NCI-H128 (cell line): ENCODE results near the gene RNPC3.

Experiments
- DNase-seq: peaks from one replicate; lab custom pipeline; 2025; ENCODE audit not compliant: unreplicated experiment; lab: John Stamatoyannopoulos, UW

The RNPC3 gene, protein sequence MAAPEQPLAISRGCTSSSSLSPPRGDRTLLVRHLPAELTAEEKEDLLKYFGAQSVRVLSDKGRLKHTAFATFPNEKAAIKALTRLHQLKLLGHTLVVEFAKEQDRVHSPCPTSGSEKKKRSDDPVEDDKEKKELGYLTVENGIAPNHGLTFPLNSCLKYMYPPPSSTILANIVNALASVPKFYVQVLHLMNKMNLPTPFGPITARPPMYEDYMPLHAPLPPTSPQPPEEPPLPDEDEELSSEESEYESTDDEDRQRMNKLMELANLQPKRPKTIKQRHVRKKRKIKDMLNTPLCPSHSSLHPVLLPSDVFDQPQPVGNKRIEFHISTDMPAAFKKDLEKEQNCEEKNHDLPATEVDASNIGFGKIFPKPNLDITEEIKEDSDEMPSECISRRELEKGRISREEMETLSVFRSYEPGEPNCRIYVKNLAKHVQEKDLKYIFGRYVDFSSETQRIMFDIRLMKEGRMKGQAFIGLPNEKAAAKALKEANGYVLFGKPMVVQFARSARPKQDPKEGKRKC

DNA sequence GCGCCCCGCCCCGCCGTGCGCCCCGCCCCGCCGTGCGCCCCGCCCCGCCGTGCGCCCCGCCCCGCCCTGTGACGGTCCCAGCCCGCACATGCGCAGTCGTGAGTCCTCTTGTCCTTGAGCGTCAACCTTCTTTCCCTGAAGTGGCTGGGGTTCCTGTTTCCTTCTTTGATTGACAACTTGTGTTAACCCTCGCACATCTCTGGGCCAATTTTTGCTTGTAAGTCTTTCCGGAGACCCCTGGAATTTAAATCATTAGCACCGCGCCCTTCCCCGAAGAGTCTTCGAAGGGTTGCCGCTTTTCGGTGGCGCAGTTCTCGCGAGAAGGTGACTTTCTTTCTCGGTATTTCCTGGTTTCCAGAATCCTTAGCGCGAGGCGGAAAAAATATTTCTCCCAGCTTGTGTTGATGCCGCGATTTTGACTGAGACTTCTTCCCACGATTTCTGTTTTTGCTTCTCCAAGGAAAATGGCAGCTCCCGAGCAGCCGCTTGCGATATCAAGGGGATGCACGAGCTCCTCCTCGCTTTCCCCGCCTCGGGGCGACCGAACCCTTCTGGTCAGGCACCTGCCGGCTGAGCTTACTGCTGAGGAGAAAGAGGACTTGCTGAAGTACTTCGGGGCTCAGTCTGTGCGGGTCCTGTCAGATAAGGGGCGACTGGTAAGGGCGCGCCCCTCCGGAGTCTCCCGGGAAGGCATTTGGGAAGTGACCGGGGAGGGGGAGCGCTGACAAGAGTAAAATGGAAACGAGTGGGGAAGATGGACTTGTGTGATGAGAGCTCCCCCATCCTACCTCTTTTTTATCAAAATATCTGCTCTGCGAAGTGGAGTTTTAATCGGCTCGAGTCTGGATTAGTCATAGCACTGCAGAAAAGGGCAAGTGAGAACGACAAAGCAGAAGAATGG is at the start of gene RNPC3:
TSS of gene RNPC3 (plus strand) at position 93 of the 901 bp plus-strand sequence. CDS start at position 465, 372 bp downstream.
- DNase-seq, result peak; percentile 69

DNA sequence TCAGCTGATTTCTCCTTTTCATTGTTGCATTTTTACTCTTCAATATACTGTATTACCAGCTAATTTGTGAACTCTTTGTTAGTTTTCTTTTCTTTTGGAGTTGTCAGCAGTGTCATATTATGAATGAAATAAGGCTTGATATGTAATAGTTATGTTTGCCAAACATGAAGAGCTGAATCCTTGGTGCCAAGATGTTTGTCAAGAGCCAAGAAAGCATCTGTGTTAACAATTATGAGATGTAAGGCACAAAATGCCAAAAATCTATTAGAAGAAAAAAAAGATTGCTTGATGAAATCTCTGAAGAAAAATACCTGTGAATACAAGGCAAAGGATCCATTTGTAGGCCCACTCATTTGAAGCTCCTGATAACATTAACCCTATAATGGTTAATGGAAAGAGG is 48.4 kb upstream of the RNPC3 start:
- DNase-seq, result no peak

DNA sequence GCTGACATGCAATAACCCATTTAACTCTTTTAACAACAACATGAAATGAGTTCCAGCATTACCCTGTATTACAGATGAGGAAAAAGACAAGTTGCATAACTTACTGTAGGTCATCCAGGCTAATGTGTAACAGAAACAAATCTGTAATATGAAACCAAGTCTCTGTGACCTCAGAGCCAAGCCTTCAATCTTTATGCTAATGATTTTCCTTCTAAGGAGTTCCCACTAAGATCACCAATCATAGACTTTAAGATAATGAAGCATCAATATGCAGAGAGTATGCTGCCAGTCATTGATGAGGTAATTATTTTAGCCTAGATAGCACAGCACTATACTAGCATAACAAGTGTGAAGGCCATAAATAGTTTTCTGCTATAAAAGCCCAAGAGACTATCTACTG is 35.6 kb upstream of the RNPC3 start:
- no peak for DNase-seq

DNA sequence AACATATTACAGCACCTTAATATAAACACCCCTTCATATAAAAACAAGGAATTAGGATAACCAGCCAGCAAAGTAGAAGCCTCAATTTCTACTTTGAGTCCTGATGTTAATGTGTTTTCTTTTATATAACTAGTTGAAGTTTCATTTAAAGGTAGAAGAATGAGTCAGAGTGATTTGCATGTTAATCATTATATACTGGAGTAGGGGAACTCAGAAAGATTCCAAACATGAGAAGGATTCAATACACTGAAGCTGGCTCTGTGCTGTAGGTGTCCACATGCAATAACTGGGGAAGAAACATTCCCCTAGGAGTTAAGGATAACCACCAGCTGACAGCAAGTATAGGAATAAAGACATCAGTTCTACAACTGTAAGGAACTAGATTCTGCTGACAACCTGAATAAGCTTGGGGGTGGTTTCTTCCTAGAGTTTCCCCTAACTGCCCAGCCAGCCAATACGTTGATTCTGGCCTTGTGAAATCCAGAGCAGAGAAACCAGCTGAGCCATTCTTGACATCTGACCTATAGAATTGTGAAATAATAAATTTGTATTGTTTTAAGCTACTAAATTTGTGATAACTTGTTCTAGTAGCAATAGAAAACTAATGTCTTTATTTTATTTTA is 33.4 kb upstream of the RNPC3 start:
- DNase-seq, result no peak

DNA sequence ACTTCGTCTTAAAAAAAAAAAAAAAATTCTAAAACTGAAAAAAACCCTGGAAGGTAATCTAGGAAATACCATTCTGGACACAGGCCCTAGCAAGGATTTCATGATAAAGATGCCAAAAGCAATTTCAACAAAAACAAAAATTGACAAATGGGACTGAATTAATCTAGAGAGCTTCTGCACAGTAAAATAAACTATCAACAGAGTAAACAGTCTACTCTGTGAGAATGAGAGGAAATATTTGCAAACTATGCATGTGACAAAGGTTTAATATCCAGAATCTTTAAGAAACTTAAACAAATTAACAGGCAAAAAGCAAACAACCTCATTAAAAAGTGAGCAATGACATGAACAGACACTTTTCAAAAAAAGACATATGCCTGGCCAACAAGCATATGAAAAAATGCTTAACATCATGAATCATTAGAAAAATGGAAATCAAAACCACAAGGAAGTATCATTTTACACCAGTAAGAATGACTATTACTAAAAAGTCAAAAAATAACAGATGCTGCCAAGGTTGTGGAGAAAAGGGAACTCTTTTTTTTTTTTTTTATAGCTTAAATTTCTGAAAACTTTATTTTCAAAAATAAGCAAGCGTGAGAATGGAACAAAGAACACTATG is 29.4 kb upstream of the RNPC3 start:
- DNase-seq, result no peak

DNA sequence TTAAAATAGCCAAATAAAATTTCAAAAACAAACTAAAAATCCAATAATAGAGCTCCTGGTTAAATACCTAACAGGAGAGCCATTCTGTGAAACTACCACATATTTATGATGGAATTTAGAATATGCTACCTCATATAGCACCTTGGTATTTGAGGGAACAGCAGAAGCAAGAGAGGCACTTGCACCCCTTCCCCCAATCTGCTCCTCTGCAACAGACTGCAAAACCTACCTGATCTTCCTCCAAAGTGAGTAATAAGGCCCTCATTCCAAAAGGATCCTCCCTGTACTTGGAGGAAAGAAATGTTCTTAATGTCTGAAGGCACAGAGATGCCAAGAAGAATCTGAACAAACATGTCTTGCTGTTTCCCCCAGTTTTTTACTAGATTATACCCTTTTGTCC is 28.1 kb upstream of the RNPC3 start:
- no peak for DNase-seq

DNA sequence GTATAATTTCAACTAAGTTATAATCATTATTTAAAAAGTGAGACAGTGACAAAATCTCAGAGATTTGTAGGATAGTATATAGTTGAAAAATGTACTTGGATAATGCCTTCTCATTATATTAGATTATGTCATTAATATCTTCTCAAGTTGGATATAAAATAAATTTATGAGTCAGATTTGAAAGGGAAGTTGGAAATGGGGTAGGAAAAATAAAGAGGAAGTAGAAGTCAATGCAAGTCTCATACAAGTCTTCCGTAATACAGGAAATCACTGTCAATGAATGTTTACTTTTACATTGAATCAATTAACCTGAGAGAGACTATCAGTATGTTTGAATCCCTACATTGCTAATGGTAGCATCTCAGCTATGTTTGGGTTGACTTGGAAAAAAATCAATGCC is 16.2 kb upstream of the RNPC3 start:
- DNase-seq, result no peak

DNA sequence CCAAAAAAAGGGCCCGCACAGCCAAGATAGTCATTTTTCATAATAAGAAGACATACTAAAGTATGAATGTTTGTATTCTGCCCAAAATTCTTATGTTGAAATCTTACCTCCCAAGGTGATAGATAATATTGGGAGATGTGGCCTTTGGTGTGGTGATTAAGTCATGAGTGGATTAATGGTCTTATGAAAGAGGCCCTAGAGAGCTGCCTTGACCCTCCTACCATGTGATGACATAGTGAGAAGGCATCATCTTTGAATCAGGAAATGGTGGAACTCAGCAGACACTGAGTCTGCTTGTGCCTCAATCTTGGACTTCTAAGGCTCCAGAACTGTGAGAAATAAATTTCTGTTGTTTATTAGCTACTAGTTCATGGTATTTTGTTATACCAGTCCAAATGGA is 11.8 kb upstream of the RNPC3 start:
- no peak for DNase-seq

DNA sequence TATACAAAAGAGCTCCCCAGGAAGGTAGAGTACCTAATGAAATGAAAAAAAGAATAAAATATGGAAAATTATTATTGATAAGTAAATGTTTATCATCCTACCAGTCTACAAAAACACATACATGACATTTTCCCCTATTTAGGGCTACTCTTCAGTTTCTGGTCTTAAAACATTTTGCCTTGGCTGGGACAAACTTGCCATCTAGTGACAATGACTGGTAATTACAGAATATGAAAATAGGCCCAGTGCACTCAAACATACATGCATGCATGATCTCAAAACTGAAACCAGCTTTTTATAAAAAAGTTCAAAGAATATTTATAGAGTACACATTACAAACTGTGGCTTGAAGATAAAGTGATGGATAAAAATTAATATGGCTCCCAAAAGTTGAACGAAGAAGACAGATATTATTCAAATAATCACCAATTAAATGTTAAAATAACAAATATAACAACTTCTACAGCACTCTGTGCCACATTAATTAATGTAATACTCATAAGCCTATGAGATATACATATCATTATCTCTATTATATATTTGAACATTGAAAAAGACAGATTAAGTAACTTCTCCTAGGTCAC is 10.5 kb upstream of the RNPC3 start:
- no peak for DNase-seq

DNA sequence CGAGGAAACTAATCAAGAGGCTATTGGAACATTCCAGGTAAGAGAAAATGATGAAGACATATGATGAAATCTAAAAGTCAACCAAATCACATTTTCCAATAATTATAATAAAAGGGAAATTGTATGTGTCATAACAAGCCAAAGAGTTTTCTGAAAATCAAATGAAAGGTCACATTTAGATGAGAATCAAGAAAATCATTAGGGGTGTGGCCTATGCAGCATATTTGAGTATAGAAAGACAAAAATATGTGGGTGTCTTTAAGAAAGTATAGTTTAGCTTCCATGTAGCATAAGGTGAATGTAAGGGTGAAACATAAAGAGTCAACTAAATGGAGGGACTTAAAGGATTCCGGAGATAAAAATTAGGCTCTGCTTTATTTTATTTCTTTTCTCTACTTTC is 9.2 kb upstream of the RNPC3 start:
- DNase-seq, result no peak

DNA sequence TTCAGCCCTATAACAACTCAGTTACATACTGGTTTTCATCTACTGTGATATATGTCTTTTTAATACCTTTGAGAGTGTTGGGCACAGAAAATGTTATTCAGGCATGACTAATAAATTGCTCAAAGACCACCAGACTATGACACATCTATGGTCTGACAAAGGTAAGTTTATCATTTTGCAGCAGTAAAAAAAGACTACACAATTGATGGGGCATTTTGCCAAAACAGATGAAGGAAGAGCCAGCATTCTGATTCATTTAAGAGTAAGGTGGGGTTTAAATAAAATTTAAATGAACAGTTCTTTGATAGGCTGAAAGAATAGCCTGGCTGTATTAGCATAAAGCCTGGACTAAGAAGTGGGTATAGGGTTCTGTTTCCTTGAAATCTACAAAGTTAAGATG is 8.8 kb upstream of the RNPC3 start:
- DNase-seq, result no peak

DNA sequence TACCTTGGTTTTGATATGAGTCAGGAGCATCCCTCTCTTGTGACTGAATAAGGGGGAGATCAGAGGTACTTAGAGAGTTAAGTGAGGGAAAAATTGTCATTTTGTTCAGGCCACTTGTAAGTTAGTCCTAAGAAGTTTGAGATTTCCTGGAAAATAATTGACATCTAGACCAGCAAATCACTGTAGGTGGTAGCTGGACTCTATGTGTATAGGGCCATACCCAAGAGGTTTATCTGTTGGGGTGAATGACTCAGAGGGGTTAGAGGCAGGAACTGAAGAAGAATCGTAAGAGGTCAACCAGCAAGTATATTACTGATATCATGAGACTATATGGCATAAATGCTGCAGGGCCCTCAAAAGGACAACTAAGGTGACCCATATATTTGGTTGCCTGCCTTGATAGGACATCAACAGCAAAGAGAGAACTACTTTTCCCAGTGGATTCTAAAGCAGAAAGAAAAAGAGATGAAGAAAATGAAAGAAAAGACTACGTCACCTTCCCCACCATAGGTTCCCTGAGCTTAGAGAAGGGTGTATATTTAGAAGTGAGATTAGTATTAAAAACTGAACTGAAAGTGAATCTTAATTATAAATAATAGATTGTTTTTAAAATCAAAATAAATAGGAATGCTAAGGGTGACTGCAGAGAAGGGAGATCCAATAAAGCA is 8.0 kb upstream of the RNPC3 start:
- no peak for DNase-seq

DNA sequence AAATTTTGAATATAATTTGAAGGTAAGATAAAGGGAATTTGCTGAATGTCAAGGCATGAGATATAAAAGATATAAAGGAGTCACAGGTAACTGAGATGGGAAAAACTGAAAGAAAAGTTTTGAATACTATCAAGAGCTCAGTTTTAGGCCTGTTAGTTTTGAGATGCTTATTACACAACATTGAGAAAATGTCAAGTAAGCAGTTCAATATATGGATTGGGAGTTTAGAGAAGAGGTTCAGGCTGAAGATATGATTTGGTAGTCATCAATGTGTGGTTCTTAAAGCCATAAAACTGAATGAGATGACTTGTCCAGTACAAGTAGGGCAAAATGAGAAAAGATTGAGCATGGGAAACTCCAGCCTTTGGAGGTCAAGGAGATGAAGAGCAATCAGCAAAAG is 4.7 kb upstream of the RNPC3 start:
- DNase-seq, result no peak

DNA sequence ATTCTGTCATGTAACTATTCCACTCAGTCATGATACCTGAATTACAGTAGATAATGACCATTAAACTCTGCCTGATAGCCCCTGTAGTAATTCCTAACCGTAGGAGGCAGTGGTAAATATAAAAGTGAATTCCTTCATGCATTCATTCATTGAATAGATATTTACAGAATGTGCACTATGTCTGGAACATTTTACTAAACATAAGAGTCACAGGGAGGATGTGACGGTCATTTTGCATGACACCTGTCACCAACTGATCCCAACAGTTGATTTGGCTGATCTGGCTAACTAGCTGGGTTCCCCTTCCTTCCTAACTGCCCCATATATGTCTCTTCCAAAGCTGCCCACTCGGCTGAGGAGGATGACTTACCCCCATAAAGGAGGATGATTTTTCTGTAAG is 2.2 kb upstream of the RNPC3 start:
- DNase-seq, result no peak

DNA sequence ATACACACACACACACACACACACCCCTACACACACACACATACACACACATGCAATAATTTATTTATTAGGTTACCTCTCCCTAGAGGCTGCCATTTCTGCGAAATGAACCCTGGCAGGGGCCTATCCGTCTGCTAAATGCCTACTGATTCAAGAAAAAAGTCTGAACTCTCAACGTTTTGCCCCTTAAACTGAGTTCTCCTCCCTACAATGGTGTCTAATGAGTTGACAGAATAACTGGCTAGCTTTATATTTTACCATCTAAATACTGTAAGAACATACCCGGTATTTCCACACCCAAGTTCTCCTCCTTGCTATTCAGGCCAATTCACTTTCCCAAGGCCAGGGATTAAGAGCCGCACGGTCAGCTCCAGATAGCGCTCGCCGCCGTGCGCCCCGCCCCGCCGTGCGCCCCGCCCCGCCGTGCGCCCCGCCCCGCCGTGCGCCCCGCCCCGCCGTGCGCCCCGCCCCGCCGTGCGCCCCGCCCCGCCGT is 339 bp upstream of the RNPC3 start:
- DNase-seq, result no peak

DNA sequence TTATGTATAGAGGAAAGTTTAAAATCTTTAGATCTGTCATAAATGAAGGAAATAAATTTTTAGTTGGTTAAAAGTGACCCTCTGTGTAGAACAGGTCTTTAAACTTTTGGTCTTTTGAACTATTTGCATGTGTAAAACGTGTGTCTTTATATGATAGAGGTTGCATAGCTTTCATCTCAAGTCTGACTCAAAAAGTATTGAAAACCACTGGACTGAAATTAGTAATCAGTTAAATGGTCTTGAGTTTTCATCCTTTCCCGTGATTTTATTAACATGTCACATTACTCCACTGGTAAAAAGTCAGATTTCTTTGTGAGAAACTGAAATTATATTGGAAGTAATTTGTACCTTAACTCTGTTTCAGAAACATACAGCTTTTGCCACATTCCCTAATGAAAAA is 1.8 kb downstream of the RNPC3 start:
- DNase-seq, result no peak

DNA sequence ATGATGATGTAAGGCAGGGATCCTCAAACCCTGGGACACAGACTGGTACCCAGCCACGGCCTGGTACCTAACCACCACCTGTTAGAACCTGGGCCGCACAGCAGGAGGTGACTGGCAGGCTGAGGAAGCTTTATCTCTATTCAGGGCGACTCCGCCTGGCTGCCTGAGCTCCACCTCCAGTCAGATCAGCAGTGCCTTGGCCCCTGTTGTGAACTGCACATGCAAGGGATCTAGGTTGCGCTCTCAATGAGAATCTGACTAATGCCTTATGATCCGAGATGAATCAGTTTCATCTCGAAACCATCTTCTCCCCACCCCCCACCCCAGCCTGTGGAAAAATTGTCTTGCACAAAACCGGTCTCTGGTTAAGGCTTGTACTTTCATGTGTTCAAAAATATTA is 4.2 kb downstream of the RNPC3 start:
- no peak for DNase-seq

DNA sequence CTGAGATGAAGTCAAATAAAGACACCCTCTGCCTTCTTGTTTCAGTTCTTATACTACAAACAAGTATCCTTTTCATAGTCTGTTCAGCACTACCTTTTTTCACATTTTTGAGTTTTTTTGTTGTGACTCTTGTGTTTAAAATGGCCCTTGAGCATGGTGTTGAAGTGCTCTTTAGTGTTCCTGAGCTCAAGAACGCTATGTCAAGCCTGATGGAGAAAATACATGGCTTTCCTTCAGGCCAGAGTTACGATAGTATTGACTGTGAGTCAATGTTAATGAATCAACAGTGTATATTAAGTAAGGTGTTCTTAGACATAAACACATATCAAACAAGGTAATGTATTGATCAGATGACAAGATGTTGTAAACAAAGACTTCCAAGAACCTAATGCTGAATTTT is 12.7 kb downstream of the RNPC3 start:
- DNase-seq, result no peak

DNA sequence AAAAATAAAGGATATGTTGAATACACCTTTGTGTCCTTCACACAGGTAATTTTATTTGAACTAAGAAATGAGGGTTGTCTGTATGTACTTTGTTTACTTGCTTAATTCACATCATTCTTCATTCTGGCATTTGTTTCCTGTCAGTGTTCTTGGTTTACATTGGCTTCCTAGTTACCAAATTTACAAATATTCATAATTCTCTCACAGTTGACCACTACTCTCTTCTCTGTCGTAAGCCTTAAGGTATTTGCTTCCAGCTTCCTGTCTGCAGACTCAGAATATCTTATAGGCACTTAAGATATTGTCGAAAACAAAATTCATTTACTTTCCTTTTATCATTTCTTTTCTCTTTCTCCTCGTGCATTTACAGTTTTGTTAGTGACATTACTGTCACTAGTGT is 15.9 kb downstream of the RNPC3 start:
- no peak for DNase-seq

DNA sequence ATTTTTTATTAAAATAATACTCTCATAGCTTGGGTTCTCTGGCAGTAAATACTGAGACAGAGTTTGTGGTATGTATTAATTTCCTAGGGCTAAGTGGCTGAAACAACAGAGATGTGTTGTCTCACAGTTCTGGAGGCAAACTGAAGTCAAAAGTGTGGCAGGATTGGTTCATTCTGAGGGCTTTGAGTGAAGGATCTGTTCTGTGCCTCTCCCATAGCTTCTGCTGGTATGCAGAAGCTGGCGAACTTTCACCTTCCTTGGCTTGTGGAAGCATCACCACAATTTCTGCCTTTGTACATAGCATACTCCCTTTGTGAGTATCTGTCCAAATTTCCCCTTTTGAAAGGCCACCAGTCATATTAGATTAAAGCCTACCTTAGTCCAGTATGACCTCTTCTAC is 21.0 kb downstream of the RNPC3 start:
- no peak for DNase-seq
